Measurements from ENCODE around the gene HOXD11. TPM values are rescaled to one million over a fixed set of nuclear protein-coding genes. Genes with fewer than 3 reads are reported as not detected.
A peak's percentile ranks its signal among the peaks of the same experiment; 100 is the strongest.

Gene HOXD11
- total RNA-seq: under 1 TPM in 1 of 3 donors, not detected in 2; 0.66 TPM

- Histone ChIP-seq H3K4me1 (peaks cover 0 to 4% of the 10 kb centered on the region in 2 donors), H3K4me3 (peak within 1 kb of the TSS; percentile 24 to 68 (median 43)), H3K36me3 (no peaks in the 10 kb centered on the region), H3K9me3 (no peaks in the 10 kb centered on the region), H3K27me3 (peaks cover 28 to 98% of the 10 kb centered on the region in 2 donors), H3K27ac (no peak within 1 kb of the TSS)
- TF ChIP-seq CTCF (IDR thresholded peaks at IDR 0.05) (no peak), POLR2A (IDR thresholded peaks at IDR 0.05) (no peak), POLR2AphosphoS5 (IDR thresholded peaks at IDR 0.05) (no peak)
- DNase-seq (ENCODE audit: low spot score in 2 of 2): peak in 1 of 2 donors; percentile 43
- intact Hi-C loops (cut with DNase I; ENCODE audit: low total_unique reads): no loop called here
Measured at GRCh38 chr2:176106581-176107539, at the start of gene HOXD11. Gene HOXD11 (plus strand): TSS chr2:176107280. CDS start chr2:176107356, 76 bp downstream.

- Histone ChIP-seq H3K4me3 (no peak overlapping the region), H3K36me3 (no peaks in the 10 kb centered on the region), H3K27me3 (peaks cover 8 to 72% of the 10 kb centered on the region in 2 donors), H3K9me3 (no peaks in the 10 kb centered on the region), H3K27ac (no peak overlapping the region), H3K4me1 (no peaks in the 10 kb centered on the region)
- intact Hi-C loops (cut with DNase I; ENCODE audit: low total_unique reads): no loop called here
- TF ChIP-seq POLR2AphosphoS5 (IDR thresholded peaks at IDR 0.05) (no peak), CTCF (IDR thresholded peaks at IDR 0.05) (no peak), POLR2A (IDR thresholded peaks at IDR 0.05) (no peak)
- DNase-seq (ENCODE audit: low spot score in 2 of 2): no peak
Measured at GRCh38 chr2:176063958-176064357, 43.1 kb upstream of the HOXD11 start.

- H3K36me3 ChIP-seq: no peaks in the 10 kb centered on the region
- peaks cover 13 to 90% of the 10 kb centered on the region in 2 donors for H3K27me3 ChIP-seq
- H3K4me3 ChIP-seq: peak overlapping the region; percentile 26 to 60 (median 36)
- H3K4me1 ChIP-seq: no peaks in the 10 kb centered on the region
- H3K9me3 ChIP-seq: no peaks in the 10 kb centered on the region
- intact Hi-C loops (cut with DNase I; ENCODE audit: low total_unique reads): no loop called here
- no peak for TF ChIP-seq POLR2AphosphoS5 (IDR thresholded peaks at IDR 0.05)
- no peak for TF ChIP-seq POLR2A (IDR thresholded peaks at IDR 0.05)
- no peak for TF ChIP-seq CTCF (IDR thresholded peaks at IDR 0.05)
- no peak overlapping the region for H3K27ac ChIP-seq
- no peak for DNase-seq (ENCODE audit: low spot score in 2 of 2)
Measured at GRCh38 chr2:176066645-176067588, 40.2 kb upstream of the HOXD11 start.

GRCh38 chr2:176067589-176068418, 39.3 kb upstream of the HOXD11 start:
- intact Hi-C loops (cut with DNase I; ENCODE audit: low total_unique reads): no loop called here
- no peaks in the 10 kb centered on the region for H3K9me3 ChIP-seq
- no peaks in the 10 kb centered on the region for H3K4me1 ChIP-seq
- H3K4me3 ChIP-seq: peak overlapping the region; percentile 26 to 60 (median 36)
- no peaks in the 10 kb centered on the region for H3K36me3 ChIP-seq
- peaks cover 16 to 93% of the 10 kb centered on the region in 2 donors for H3K27me3 ChIP-seq
- H3K27ac ChIP-seq: no peak overlapping the region
- TF ChIP-seq CTCF (IDR thresholded peaks at IDR 0.05) (no peak), POLR2A (IDR thresholded peaks at IDR 0.05) (no peak), POLR2AphosphoS5 (IDR thresholded peaks at IDR 0.05) (no peak)
- no peak for DNase-seq (ENCODE audit: low spot score in 2 of 2)

All from breast epithelium (tissue), 4 donors.